H1 (cell line): ENCODE data around the gene SLC9A3. TPM values are rescaled to one million over a fixed set of nuclear protein-coding genes. Genes with fewer than 3 reads are reported as not detected.

Experiments used
- ASH2L ChIP-seq: fragments of 200-600, 300-600 bp; sonication (generic); IDR thresholded peaks from one replicate; pipeline ENCODE4 v1.7.1; 2017; ENCODE audit warnings: low read length
- ATF2 ChIP-seq: IDR thresholded peaks from 2 replicates; pipeline ENCODE4 v1.6.1; 2012; ENCODE audit warnings: low read length, inconsistent platforms
- BACH1 ChIP-seq: IDR thresholded peaks from 2 replicates; pipeline ENCODE4 v1.6.1; 2012; ENCODE audit warnings: low read length, improper control_type of control experiment
- CHD1 ChIP-seq: IDR thresholded peaks from 2 replicates; pipeline ENCODE4 v1.6.1; 2012; ENCODE audit warnings: low read depth, low read length, improper control_type of control experiment
- CHD2 ChIP-seq: IDR thresholded peaks from 2 replicates; pipeline ENCODE4 v1.6.1; 2012; ENCODE audit warnings: low read length, improper control_type of control experiment
- CTBP2 ChIP-seq: IDR thresholded peaks from 2 replicates; pipeline ENCODE4 v1.7.0; 2011; ENCODE audit warnings: borderline replicate concordance, mild to moderate bottlenecking, moderate library complexity, mixed read lengths, low read length; ENCODE audit not compliant: insufficient read depth, insufficient read length
- E2F6 ChIP-seq: IDR thresholded peaks from 2 replicates; pipeline ENCODE4 v1.6.1; 2012; ENCODE audit warnings: inconsistent platforms
- GABPA ChIP-seq: IDR thresholded peaks from 2 replicates; pipeline ENCODE4 v1.6.1; 2011; ENCODE audit warnings: mild to moderate bottlenecking, low read length, moderate library complexity, borderline replicate concordance; ENCODE audit not compliant: insufficient read depth
- JUN ChIP-seq: IDR thresholded peaks from 2 replicates; pipeline ENCODE4 v1.6.1; 2011; ENCODE audit warnings: low read depth, mild to moderate bottlenecking, improper control_type of control experiment, low read length
- JUND ChIP-seq: IDR thresholded peaks from 2 replicates; pipeline ENCODE4 v1.6.1; 2011; ENCODE audit warnings: mild to moderate bottlenecking, improper control_type of control experiment, low read length
- KDM4A ChIP-seq: IDR thresholded peaks from one replicate; pipeline ENCODE4 v1.7.1; 2012; ENCODE audit warnings: low read depth, mild to moderate bottlenecking, moderate library complexity, low read length, inconsistent platforms; ENCODE audit not compliant: severe bottlenecking
- KDM5A ChIP-seq: fragments of 200-600 bp; IDR thresholded peaks from 2 replicates; pipeline ENCODE4 v1.7.1; 2012; ENCODE audit warnings: mild to moderate bottlenecking, low read length, inconsistent platforms, mixed read lengths
- MAX ChIP-seq: IDR thresholded peaks from 2 replicates; pipeline ENCODE4 v1.6.1; 2012; ENCODE audit warnings: inconsistent platforms
- NANOG ChIP-seq: IDR thresholded peaks from 2 replicates; pipeline ENCODE4 v1.6.1; 2011; ENCODE audit warnings: low read length, low read depth, mild to moderate bottlenecking, inconsistent platforms; ENCODE audit not compliant: insufficient read depth, poor library complexity, severe bottlenecking
- SAP30 ChIP-seq: fragments of 300-600 bp; sonication (generic); IDR thresholded peaks from 2 replicates; pipeline ENCODE4 v1.7.1; 2012; ENCODE audit warnings: low read length, moderate library complexity, mild to moderate bottlenecking, inconsistent platforms; ENCODE audit not compliant: insufficient read depth, insufficient replicate concordance
- SIN3A ChIP-seq, 2 experiments: IDR thresholded peaks in 1 of 2; conservative IDR thresholded peaks in 1 of 2; 2 replicates each; pipeline ENCODE4 v1.6.1; 2011 to 2012; ENCODE audit warnings: low read length in 2 of 2, improper control_type of control experiment in 1 of 2, low read depth in 1 of 2, mild to moderate bottlenecking in 1 of 2
- SRF ChIP-seq: IDR thresholded peaks from 2 replicates; pipeline ENCODE4 v1.6.1; 2011; ENCODE audit warnings: mild to moderate bottlenecking, low read depth, low read length, moderate library complexity
- TBP ChIP-seq: IDR thresholded peaks from 2 replicates; pipeline ENCODE4 v1.6.1; 2011; ENCODE audit warnings: low read depth, low read length, improper control_type of control experiment
- USF2 ChIP-seq: IDR thresholded peaks from 2 replicates; pipeline ENCODE4 v1.6.1; 2011; ENCODE audit warnings: low read length, improper control_type of control experiment
- polyA plus RNA-seq, 7 experiments: library from polyadenylated mRNA; depleted of rRNA in 3 of 7; stranded (reverse) in 5 of 7; unstranded in 2 of 7; fragments of >200 nt in 5 of 7; fragments of 200-250 nt in 2 of 7; gene quantifications; 1 replicate in 5 of 7; 2 replicates in 1 of 7; 4 replicates in 1 of 7; pipeline versions ENCODE4 v1.2.1 to v1.2.3, GENCODE V29; 2011 to 2013; ENCODE audit warnings: missing spikeins in 2 of 7, mixed read lengths in 2 of 7
- total RNA-seq: library from RNA; stranded (reverse); fragmentation: NEBNext Ultra II Directional; extraction: Animal tissue kit (Norgen Biotek cat#: 25700); gene quantifications from 2 replicates; pipeline ENCODE4 v1.2.1, GENCODE V29; 2021

The SLC9A3 gene
- total and polyA plus RNA-seq, 2 of the 8 experiments (the other 6 are each of a cell fraction or from before 2014, with no cell fraction given): 0.95 to 1.0 TPM

- TF ChIP-seq CHD1 (no peak), TBP (peak; percentile 43; the same call in 1 of the 2 replicates), CHD2 (no peak), JUND (no peak), USF2 (no peak), KDM5A (no peak), KDM4A (peak; percentile 98), MAX (peak; percentile 59), E2F6 (0 out of 2 replicates have a peak, but pooled peaks have one; percentile 50), SAP30 (peak; percentile 53), SIN3A (conservative IDR thresholded peaks at IDR 0.05 in 1 of 2, IDR thresholded peaks at IDR 0.05 in 1 of 2; ENCODE audit: low read depth in 1 of 2, low read length in 2 of 2) (peak in 1 of 2 experiments; percentile 40; a peak in 1 of 4 replicates), NANOG (no peak), GABPA (peak; percentile 98), CTBP2 (no peak), BACH1 (no peak), ATF2 (no peak), JUN (no peak), SRF (no peak), ASH2L (peak; percentile 60)
Observed at GRCh38 chr5:442335-443238, 81.7 kb downstream of the SLC9A3 start, which contains the start of gene EXOC3 (continued).
